ENCODE measurements around the gene IRS1. TPM values are rescaled to one million over a fixed set of nuclear protein-coding genes. Genes with fewer than 3 reads are reported as not detected.
A peak's percentile ranks its signal among the peaks of the same experiment; 100 is the strongest.

The IRS1 gene
- total RNA-seq, 4 donors from 2014 or later = 18.4 to 40.7 (median 28.1) TPM

DNA sequence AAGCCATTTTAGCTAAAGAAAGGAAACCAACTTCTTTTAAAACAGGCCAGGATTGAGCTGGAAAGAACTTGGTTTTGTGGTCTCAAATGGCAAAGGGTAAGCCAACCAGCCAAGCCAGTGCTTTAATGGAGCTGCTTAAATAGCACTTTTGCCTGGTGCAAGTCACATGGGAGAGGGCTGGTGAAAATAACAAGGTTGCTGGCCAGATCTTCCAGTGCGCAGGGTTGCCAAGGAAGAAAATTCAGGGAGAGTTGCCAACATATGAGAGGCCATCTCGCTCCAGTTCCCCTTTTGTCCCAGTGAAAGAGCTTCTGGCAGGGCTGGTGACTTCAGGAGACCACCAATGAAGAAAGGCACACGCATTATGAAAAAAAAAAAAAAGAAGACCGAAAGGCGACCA, 57.3 kb downstream of the IRS1 start:
- no peak for TF ChIP-seq EP300 (IDR thresholded peaks at IDR 0.05)
- no peak for TF ChIP-seq POLR2A (IDR thresholded peaks at IDR 0.05)
- TF ChIP-seq, protein P1, sequence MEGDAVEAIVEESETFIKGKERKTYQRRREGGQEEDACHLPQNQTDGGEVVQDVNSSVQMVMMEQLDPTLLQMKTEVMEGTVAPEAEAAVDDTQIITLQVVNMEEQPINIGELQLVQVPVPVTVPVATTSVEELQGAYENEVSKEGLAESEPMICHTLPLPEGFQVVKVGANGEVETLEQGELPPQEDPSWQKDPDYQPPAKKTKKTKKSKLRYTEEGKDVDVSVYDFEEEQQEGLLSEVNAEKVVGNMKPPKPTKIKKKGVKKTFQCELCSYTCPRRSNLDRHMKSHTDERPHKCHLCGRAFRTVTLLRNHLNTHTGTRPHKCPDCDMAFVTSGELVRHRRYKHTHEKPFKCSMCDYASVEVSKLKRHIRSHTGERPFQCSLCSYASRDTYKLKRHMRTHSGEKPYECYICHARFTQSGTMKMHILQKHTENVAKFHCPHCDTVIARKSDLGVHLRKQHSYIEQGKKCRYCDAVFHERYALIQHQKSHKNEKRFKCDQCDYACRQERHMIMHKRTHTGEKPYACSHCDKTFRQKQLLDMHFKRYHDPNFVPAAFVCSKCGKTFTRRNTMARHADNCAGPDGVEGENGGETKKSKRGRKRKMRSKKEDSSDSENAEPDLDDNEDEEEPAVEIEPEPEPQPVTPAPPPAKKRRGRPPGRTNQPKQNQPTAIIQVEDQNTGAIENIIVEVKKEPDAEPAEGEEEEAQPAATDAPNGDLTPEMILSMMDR (IDR thresholded peaks at IDR 0.05) = no peak
- no peak for TF ChIP-seq POLR2AphosphoS5 (IDR thresholded peaks at IDR 0.05)
- peak overlapping the region; percentile 64 for H3K27ac ChIP-seq
- H3K9me3 ChIP-seq = no peaks in the 10 kb centered on the region
- H3K27me3 ChIP-seq = no peaks in the 10 kb centered on the region
- WGBS = 56% methylated on average over 5 of the region's 5 CpGs
- H3K4me1 ChIP-seq = peaks cover 47% of the 10 kb centered on the region
- no peaks in the 10 kb centered on the region for H3K36me3 ChIP-seq
- DNase-seq (ENCODE audit: low spot score in 2 of 2) = peak in 1 of 2 donors; percentile 69
- H3K4me3 ChIP-seq = no peak overlapping the region

DNA sequence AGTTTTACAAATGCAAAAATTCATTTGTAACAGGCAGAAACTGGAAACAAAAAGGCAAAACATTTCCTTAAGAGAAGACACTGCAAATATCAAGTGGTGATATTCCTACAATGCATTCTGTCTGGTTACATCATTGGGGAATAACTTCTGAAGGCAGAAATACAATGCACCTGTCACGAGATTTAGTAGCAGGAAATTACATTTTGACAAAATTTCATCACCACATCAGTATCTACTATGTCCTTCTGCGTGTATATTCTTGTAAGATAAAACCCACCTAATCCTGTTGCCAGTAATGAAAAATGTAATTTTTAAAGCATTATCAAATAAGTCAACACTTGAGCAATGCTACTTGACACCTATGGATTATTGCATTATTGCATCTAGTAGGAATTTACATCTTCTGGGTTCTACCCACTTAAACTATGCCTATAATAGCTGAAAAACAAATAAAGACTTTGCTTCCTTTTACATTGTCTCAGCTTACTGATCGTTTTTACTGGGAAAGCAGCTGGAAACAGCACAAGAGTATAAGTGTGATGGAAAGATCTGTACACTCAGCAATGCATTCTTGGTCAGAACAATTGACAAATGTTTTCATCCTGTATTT, 59.5 kb downstream of the IRS1 start:
- peaks cover 43% of the 10 kb centered on the region for H3K4me1 ChIP-seq
- TF ChIP-seq POLR2A (IDR thresholded peaks at IDR 0.05) (no peak), EP300 (IDR thresholded peaks at IDR 0.05) (no peak), POLR2AphosphoS5 (IDR thresholded peaks at IDR 0.05) (no peak)
- TF ChIP-seq, protein P1 (IDR thresholded peaks at IDR 0.05) = no peak
- H3K36me3 ChIP-seq = no peaks in the 10 kb centered on the region
- WGBS = 60% methylated on average over 3 of the region's 3 CpGs
- H3K27me3 ChIP-seq = no peaks in the 10 kb centered on the region
- DNase-seq (ENCODE audit: low spot score in 2 of 2) = no peak
- H3K27ac ChIP-seq = no peak overlapping the region
- no peak overlapping the region for H3K4me3 ChIP-seq
- H3K9me3 ChIP-seq = no peaks in the 10 kb centered on the region

GRCh38 chr2:226739545-226740030, 60.0 kb downstream of the IRS1 start:
- TF ChIP-seq POLR2A (IDR thresholded peaks at IDR 0.05) = no peak
- TF ChIP-seq EP300 (IDR thresholded peaks at IDR 0.05) = no peak
- TF ChIP-seq, protein P1 (IDR thresholded peaks at IDR 0.05) = no peak
- TF ChIP-seq POLR2AphosphoS5 (IDR thresholded peaks at IDR 0.05) = no peak
- WGBS = 69% methylated on average over 6 of the region's 6 CpGs
- no peaks in the 10 kb centered on the region for H3K27me3 ChIP-seq
- no peak overlapping the region for H3K27ac ChIP-seq
- H3K4me1 ChIP-seq = peaks cover 43% of the 10 kb centered on the region
- H3K36me3 ChIP-seq = no peaks in the 10 kb centered on the region
- no peak for DNase-seq (ENCODE audit: low spot score in 2 of 2)
- no peak overlapping the region for H3K4me3 ChIP-seq
- H3K9me3 ChIP-seq = no peaks in the 10 kb centered on the region

DNA sequence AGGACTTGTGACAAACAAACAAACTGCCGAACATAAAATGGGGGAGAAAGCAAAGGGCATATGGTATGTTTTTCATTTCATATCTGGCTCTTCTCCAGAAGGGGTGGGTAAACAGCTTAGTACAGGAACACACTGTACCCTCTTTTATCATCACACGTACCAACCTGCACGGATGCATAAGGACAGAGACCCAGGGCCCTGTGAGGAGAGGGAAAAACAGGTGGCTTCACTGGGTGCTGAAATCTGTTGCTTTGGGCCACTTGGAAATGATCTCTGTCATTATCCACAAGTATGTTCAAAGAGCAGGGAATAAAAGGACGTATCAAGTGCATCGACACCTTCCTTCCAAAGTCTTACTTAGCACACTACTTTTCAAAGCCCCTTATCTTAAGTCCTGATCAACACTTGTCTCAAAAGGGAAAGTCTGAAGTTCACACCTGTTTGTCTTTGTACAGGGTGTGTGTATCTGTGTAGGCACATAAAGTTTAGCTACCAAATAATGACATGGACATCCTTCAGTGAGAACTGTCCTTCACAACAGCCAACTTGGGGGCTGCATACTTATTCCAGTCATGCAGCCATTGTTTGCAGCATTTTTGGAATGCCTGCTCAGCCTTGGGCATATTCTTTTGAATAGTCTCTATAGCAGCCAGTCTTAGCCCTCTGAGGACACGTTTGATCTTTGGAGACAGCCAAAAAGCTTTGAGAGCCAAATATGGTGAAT, 60.6 kb downstream of the IRS1 start:
- Histone ChIP-seq H3K9me3 (no peaks in the 10 kb centered on the region), H3K27me3 (no peaks in the 10 kb centered on the region), H3K27ac (no peak overlapping the region), H3K4me1 (peaks cover 43% of the 10 kb centered on the region), H3K36me3 (no peaks in the 10 kb centered on the region), H3K4me3 (no peak overlapping the region)
- 63% methylated on average over 6 of the region's 6 CpGs for WGBS
- TF ChIP-seq POLR2A (IDR thresholded peaks at IDR 0.05) = no peak
- no peak for TF ChIP-seq EP300 (IDR thresholded peaks at IDR 0.05)
- TF ChIP-seq, protein P1 (IDR thresholded peaks at IDR 0.05) = no peak
- TF ChIP-seq POLR2AphosphoS5 (IDR thresholded peaks at IDR 0.05) = no peak
- DNase-seq (ENCODE audit: low spot score in 2 of 2) = no peak

DNA sequence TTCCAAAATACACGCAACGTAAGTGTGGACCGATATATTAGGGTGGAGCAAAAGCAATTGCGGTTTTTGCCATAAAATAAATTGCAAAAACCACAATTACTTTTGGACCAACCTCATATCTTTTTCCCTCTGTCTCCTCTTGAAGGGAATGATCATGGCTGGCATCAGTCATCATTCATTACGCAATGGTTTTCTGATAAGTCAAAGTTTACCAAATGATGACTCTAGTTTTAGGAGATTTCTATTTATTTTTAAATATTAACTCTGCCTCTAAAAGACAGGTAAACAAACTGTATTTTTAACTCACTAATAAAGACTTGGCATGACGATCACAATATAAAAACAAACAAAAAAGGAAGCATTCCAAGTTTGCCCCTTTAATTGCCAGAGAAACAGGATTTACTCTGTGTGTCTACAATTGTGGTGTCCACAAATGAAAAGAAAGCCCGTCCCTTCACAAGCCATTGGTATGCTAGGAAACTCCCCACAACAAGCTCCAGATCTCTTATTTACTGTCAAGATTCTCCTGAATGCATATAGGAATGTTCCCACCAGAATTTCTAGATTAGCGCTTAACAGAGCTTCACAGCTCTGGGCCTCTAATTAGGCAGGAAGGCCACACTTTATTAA, 61.3 kb downstream of the IRS1 start:
- Histone ChIP-seq H3K27me3 (no peaks in the 10 kb centered on the region), H3K4me3 (no peak overlapping the region), H3K36me3 (no peaks in the 10 kb centered on the region), H3K9me3 (no peaks in the 10 kb centered on the region), H3K4me1 (peaks cover 40% of the 10 kb centered on the region), H3K27ac (no peak overlapping the region)
- no peak for TF ChIP-seq POLR2AphosphoS5 (IDR thresholded peaks at IDR 0.05)
- TF ChIP-seq, protein P1 (IDR thresholded peaks at IDR 0.05) = no peak
- no peak for DNase-seq (ENCODE audit: low spot score in 2 of 2)
- 89% methylated on average over 8 of the region's 8 CpGs for WGBS
